ENCODE data around the gene ATRN.

DNA sequence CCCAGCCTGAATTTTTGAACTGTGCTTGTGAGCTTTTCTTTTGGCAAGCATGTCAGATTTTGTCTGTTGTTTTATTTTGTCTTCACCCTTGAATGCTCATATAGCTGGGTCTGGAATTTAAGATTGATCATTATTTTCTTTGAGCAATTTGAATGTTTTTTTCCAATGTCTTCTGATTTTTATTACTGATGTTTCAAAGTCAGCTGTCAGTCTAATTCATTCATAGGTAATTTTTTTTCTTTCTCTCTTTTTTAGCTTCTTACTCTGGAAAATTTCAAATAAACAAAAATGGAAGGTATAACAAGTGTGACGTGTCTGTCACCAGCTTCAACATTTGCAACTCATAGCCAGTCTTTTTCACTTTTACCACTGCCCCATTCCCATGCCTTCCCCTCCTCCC, 15.1 kb downstream of the ATRN start:
- TF ChIP-seq, protein P1, sequence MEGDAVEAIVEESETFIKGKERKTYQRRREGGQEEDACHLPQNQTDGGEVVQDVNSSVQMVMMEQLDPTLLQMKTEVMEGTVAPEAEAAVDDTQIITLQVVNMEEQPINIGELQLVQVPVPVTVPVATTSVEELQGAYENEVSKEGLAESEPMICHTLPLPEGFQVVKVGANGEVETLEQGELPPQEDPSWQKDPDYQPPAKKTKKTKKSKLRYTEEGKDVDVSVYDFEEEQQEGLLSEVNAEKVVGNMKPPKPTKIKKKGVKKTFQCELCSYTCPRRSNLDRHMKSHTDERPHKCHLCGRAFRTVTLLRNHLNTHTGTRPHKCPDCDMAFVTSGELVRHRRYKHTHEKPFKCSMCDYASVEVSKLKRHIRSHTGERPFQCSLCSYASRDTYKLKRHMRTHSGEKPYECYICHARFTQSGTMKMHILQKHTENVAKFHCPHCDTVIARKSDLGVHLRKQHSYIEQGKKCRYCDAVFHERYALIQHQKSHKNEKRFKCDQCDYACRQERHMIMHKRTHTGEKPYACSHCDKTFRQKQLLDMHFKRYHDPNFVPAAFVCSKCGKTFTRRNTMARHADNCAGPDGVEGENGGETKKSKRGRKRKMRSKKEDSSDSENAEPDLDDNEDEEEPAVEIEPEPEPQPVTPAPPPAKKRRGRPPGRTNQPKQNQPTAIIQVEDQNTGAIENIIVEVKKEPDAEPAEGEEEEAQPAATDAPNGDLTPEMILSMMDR (conservative IDR thresholded peaks at IDR 0.05; ENCODE audit: low read depth, low read length): no peak
- TF ChIP-seq EZH2 (IDR thresholded peaks at IDR 0.05; ENCODE audit: low read length, unreplicated experiment) (no peak), EZH2phosphoT487 (IDR thresholded peaks at IDR 0.05; ENCODE audit: borderline replicate concordance, low read length) (no peak)

All from PC-3 (cell line).